M059J (cell line): ENCODE results near the gene RCOR2. TPM values are rescaled to one million over a fixed set of nuclear protein-coding genes. Genes with fewer than 3 reads are reported as not detected.

Experiments used
- DNase-seq: peaks from one replicate; pipeline ENCODE4 v3.0.0-alpha.2; 2012; ENCODE audit warnings: low read depth
- total RNA-seq: library from RNA; depleted of rRNA; stranded (reverse); fragments of >200 nt; shearing (Covaris generic); gene quantifications from 2 replicates; pipeline ENCODE4 v1.2.3, GENCODE V29; 2014

The RCOR2 gene
- total RNA-seq, 1 experiment from 2014 or later: 1.9 TPM

DNA sequence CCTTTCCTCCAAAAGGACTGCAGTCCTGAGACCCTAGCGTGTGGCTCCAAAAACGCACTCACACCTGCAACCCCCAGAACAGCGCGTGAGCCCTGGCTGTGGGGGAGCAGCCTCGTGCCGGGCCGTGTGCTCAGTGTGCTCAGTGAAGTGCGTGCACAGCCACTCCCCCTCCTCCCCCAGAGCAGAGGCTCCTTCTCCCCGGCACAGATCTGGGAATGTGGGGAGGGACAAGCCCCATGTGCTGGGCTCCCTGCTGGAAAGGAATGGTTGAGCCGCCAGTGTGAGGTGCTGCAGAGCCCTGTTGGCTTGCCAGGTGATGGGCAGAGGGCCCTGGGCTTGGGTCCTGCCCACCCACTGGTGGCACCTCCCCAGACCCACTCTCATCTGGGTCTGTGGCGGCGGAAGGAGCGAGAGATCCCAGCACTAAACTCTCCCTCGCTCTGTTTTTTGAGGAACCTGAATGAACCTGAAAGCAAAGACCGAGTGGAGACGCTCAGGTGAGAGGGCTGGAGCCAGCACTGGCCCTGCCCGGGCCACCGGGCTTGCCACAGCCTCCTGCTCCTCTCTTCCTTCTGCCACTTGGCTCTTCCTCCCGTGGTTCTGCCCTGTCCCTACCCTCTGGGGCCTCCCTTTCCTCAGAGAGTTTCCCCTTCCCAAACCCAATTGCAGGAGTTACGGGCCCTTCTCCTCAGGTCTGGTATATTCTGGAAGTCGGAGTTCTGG is 9.0 kb downstream of the RCOR2 start:
- no peak for DNase-seq

GRCh38 chr11:63907063-63907462 is 9.9 kb downstream of the RCOR2 start:
- DNase-seq: no peak

- no peak for DNase-seq
These were observed 10.4 kb downstream of the RCOR2 start for GRCh38 chr11:63906585-63906984.

DNA sequence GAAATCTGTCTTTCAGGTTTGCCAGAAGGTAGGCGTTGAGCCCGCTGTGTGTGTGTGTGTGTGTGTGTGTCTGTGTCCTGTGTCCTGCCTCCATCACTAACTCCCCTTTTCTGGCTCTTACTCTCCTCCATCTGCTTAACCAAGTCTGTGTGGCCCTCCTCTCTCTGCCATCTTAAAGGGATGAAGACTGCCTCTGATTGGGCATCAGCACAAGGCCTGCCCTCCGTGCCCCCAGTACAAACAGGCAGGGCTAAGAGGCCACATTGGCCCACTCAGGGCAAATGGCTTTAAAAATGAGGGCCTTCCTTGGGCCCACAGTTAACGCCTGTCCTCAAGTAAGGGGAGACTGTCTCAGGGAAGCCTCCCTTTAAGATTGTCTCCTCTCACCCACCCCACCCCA is 10.9 kb downstream of the RCOR2 start:
- DNase-seq: no peak

- DNase-seq: no peak
These were observed 11.8 kb downstream of the RCOR2 start for GRCh38 chr11:63905179-63905578.

DNA sequence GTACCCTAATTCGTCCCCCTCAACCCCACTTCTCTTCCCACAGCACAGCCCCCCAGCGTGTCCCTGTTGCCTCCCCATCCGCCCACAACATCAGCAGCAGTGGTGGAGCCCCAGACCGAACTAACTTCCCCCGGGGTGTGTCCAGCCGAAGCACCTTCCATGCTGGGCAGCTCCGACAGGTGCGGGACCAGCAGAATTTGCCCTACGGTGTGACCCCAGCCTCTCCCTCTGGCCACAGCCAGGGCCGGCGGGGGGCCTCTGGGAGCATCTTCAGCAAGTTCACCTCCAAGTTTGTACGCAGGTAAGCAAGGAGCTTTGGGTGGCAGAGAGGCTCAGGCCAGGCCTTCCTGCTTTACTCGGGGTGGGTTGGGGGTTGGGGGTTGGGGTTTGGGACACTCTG is 12.2 kb downstream of the RCOR2 start:
- DNase-seq: no peak

DNA sequence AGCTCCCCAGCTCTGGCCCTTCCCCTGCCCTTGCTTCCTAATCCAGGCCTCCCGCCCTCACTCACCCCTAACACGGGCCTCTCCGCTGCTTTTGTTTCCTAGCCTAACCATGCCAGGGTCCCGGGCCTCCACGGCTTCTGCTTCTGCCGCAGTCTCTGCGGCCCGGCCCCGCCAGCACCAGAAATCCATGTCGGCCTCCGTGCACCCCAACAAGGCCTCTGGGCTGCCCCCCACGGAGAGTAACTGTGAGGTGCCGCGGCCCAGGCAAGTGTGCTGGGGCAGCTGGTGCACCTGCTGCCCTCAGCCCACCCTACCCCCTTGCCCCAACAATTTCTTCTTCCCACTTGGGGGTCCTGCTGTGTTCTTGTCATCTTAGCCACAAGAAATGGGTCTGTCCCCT is 13.1 kb downstream of the RCOR2 start:
- no peak for DNase-seq

DNA sequence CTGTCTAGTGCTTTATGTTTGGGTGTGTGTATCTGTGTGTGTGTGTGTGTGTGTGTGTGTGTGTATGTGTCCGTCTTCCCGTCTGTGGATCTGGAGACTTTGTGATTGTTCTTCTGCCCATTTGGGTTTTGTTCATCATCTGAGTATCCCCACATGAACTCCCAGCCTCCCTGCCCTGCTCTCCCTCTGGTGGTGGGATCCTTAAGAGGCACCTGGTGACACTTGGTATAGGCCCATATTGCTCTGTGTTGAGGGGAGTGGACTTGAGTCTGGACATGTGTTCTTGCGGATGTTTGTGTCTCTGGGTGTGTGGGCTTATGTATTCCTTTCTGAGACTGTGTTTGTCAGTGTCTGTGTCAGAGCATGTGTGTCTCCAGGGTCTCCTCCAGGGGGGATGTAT is 15.3 kb downstream of the RCOR2 start:
- no peak for DNase-seq

DNA sequence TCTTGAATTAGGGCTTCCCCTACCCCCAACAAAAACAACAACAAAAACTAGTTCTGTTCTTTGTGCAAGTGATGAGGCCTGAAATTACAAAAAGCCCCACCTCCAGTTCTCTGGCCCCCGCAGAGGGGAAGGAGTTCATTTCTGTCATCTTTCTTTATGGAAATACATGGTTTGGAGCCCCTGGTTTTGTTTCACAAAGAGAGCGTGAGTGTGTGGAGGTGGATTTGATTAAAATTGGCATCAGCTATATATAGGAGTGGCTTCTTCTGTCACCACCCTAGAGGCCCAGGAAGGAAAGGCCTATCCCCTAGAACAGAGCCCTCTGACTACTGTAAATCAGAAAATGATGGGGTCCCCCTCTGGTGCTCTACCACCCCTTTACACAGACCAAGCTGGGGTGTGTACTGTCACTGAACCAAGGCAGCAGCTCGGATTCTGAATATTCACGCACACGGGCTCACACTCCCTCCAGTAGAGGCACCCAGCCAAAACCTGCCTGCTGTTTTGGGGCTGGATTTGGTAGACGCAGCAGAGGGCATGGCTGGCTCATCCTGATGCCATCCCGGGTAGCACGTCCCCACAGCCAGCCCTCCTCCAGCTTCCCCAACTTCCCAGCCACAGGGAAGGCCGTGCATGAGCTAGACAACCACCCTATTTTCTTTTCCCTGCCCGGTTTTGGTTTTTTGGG is 19.4 kb downstream of the RCOR2 start:
- DNase-seq: no peak

DNA sequence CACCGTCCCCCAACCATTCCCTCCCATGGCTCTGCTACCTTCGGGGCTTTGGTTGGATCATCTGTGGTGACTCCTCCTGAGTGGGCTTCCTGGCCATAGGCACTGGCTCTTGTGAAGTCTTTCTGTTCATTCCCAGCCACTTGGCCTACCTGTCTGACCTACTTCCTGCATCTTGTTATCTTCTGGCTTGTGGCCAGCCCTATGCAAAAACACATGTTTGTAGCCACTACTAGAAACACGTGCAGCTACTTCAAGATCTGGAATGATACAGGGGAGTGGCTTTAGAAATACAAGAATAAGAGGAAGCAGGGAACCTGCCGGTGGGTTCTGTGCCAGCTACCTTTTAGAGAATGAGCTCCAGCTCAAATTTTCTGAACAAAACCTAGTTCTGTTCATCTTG is 20.9 kb downstream of the RCOR2 start:
- no peak for DNase-seq

DNA sequence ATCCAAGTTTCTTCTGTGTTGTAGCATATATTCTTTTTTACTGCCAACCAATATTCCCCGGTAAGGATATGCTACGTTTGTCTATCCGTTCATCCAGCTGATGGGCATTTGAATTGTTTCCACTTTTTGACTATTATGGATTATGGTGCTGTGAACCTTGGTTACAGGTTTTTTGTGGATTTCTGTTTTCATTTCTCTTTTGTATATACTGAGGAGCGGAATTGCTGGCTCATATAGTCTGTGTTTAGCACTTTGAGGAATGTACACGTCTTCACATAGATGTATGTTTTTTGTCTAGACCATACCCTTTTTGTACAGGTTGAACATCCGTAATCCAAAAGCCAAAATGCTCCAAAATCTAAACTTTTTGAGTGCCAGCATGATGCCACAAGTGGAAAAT is 23.6 kb downstream of the RCOR2 start:
- no peak for DNase-seq

DNA sequence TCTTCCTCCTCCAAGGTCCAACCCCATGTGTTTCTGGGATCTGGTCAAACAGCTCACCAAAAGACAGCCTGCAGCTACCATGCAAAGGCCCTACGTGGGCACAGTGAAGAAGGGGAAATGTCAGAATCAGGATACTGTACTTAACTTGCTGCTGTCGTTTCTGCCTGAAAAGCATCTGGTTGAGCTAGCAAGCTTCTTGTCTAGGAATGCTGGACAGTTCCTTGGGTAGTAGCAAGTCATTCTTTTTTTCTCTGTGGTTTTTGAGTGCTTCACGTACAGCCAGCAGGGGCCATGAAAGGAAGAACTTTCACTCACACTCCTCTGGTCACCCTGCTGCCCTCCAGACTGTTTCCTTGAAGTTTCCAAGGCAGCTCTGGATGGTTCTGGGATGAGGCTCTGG is 24.7 kb downstream of the RCOR2 start:
- DNase-seq: no peak

- DNase-seq: no peak
These were observed 26.6 kb downstream of the RCOR2 start for GRCh38 chr11:63890368-63890767.

DNA sequence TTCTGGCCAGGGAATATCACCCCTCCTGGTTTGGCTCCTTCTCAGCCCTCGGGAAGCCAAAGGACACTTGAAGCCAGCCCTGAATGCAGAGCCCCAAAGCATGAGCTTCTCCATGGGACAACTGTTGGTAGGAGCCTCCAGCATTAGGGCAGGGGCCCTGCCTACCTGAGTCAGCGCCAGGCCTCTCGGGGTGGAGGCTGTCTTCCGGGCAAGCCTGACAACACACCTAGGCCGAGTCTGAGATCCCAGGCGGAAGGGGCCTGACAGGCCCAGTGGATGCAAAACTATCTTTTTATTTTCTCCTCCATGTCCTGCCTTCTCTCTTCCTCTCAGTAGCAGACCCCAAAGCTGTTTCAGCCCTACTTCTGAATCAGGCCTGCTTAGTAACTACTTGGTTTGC is 27.6 kb downstream of the RCOR2 start:
- DNase-seq: no peak

GRCh38 chr11:63888170-63889086 is 28.5 kb downstream of the RCOR2 start:
- peak; percentile 57 for DNase-seq

- DNase-seq: no peak
These were observed 29.5 kb downstream of the RCOR2 start for GRCh38 chr11:63887386-63887999.

- DNase-seq: no peak
These were observed 32.6 kb downstream of the RCOR2 start for GRCh38 chr11:63884196-63884932.

DNA sequence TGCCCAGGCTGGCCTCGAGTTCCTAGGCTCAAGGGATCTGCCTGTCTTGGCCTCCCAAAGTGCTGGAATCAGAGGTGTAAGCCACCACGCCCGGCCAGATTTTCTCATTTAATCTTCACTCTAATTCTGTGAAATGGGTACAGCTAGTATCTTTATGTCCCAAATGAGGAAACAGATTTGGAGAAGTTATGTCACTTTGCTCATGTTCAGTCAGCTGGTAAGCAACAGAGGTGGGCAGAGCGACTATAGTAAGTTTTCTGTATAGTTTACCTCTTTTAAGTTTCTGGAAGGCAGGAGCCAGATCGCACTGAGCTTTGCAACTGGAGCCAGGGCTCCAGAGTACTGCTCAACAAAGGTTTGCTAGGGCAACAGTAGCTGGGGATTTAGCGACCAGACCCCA is 33.2 kb downstream of the RCOR2 start:
- DNase-seq: no peak

DNA sequence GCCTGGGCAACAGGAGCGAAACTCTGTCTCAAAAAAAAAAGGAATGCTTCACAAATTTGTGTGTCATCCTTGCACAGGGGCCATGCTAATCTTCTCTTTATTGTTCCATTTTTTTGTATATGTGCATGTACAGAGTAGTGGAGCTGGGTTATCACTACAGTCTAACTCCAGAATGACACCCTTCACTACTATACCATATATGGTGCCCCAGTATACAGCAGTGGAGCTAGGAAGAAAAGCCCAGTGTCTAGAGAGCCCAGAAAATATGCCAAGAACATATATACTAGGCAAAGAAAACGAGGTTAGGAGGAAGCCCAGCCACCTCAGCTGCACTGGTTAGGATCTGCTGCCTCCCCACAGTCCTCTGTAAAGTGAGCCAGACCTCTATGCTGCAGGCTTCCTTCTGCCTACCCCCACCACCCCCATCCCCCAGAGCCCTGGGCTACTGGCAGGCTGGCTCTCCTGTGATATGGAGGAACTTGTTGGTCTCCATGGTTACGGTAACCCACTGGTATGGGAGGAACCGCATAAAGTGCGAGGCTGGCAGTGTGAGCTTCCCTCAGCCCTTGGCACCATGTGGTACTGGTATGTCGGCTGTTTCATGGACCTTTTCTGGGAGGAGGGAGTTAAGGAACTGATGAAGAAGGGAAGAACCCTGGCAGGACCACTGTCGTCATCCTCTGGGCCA is 34.3 kb downstream of the RCOR2 start:
- DNase-seq: peak; percentile 53

DNA sequence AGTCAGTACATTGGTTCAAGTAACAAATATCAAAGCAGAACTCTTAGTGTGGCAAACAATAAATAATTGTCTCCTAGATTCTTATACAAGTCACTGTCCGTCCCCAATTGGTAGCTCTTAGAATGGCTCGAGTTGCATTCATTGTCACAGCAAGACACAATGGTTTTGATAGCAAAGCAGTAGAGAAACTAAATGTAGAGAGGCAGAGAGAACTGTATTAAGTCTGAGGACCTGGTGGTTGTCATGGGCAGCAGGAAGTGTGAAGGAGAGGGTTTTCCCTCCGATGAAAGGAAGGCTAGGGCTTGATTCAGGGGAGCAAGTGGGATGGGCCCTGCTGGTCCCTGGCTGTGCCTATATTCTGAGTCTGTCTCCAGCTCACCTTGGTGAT is 36.6 kb downstream of the RCOR2 start:
- no peak for DNase-seq
